ENCODE measurements around the gene RMI1.

RMI1 gene

DNA sequence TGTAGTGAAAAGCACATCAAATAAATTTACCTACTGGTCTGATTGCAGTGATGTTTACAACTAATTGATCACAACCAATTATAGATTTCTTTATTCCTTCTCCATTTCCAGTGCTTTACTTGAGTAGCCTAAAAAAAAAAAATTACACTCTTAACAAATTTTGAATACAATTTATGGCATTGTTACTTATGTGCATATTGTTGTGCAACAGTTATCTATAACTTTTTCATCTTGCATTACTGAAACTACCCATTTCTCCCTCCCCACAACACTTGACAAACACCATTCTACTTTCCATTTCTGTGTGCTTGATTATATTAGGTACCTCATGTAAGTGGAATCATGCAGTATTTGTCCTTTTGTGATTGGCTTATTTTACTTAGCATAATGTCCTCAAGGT, 12.3 kb downstream of the RMI1 start:
- H3K4me1 ChIP-seq (ENCODE audit: control insufficient read depth in 2 of 2, insufficient read depth in 1 of 2, low read depth in 1 of 2, low read length in 2 of 2), result no peaks in the 10 kb centered on the region
- H3K4ac ChIP-seq (ENCODE audit: low read length), result no peak overlapping the region
- no peaks in the 10 kb centered on the region for H3K27me3 ChIP-seq (ENCODE audit: control insufficient read depth in 3 of 3, insufficient read depth in 3 of 3, low read depth in 1 of 3, low read length in 3 of 3)
- no peak overlapping the region for H3K9ac ChIP-seq (ENCODE audit: low read depth, low read length, poor library complexity)
- no peak overlapping the region for H3K4me3 ChIP-seq (ENCODE audit: low read length in 2 of 2)
- no peak overlapping the region for H3K4me2 ChIP-seq (ENCODE audit: insufficient read depth, low read length, poor library complexity, severe bottlenecking)
- no peak overlapping the region for H4K91ac ChIP-seq (ENCODE audit: low read depth, low read length, poor library complexity)
- H2AFZ ChIP-seq (ENCODE audit: low read length), result no peak overlapping the region
- no peak overlapping the region for H3K27ac ChIP-seq (replicated peaks; ENCODE audit: low read length)
- DNase-seq (ENCODE audit: low spot score), result no peak
- no peak overlapping the region for H3K23ac ChIP-seq (ENCODE audit: low read depth, low read length, poor library complexity)
- H2BK12ac ChIP-seq (ENCODE audit: low read length), result no peak overlapping the region
- H3K18ac ChIP-seq (ENCODE audit: low read length), result no peak overlapping the region
- no peak overlapping the region for H3K14ac ChIP-seq (ENCODE audit: low read length)
- peaks cover 0 to 5% of the 10 kb centered on the region in 2 donors for H3K9me3 ChIP-seq (replicated peaks in 1 of 2; ENCODE audit: control insufficient read depth in 2 of 2, insufficient read depth in 1 of 2, low read depth in 1 of 2, low read length in 2 of 2)
- no peak overlapping the region for H4K8ac ChIP-seq (ENCODE audit: low read depth, low read length)
- H2BK15ac ChIP-seq (ENCODE audit: low read length), result no peak overlapping the region
- H2BK5ac ChIP-seq (ENCODE audit: low read length), result no peak overlapping the region
- no peak overlapping the region for H2AK5ac ChIP-seq (ENCODE audit: low read depth, low read length)
- no peak overlapping the region for H2BK120ac ChIP-seq (ENCODE audit: low read depth, low read length)
- peaks cover 10 to 97% of the 10 kb centered on the region in 2 donors for H3K36me3 ChIP-seq (replicated peaks in 1 of 2; ENCODE audit: control insufficient read depth in 2 of 2, insufficient read depth in 2 of 2, low read length in 2 of 2)
- peaks cover 2% of the 10 kb centered on the region for H3K79me1 ChIP-seq (ENCODE audit: low read depth, low read length)

DNA sequence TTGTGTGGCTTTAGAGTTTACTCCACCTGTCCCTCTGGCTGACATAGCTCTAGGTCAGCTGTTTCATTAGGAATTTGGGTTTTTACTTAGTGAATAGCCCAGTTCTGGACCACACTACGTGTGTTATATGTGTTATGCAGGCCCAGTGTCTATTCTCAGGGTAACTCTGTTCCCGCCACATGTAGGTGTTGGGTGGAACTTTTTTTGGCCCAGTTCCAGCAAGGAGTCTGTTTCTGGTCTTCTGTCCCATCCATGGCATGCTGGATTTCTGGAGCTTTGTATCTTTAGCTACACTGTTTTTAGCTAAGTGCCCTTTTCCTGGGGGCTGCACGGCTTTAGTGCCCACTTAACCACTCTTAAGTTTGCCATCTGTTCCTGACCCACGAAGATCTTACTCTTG, 15.5 kb downstream of the RMI1 start:
- Histone ChIP-seq H3K4me2 (ENCODE audit: insufficient read depth, low read length, poor library complexity, severe bottlenecking) (no peak overlapping the region), H3K23ac (ENCODE audit: low read depth, low read length, poor library complexity) (no peak overlapping the region), H3K36me3 (replicated peaks in 1 of 2; ENCODE audit: control insufficient read depth in 2 of 2, insufficient read depth in 2 of 2, low read length in 2 of 2) (peaks cover 2 to 87% of the 10 kb centered on the region in 2 donors), H3K9ac (ENCODE audit: low read depth, low read length, poor library complexity) (no peak overlapping the region), H3K27ac (replicated peaks; ENCODE audit: low read length) (no peak overlapping the region), H3K9me3 (replicated peaks in 1 of 2; ENCODE audit: control insufficient read depth in 2 of 2, insufficient read depth in 1 of 2, low read depth in 1 of 2, low read length in 2 of 2) (no peaks in the 10 kb centered on the region), H3K14ac (ENCODE audit: low read length) (no peak overlapping the region), H3K27me3 (ENCODE audit: control insufficient read depth in 3 of 3, insufficient read depth in 3 of 3, low read depth in 1 of 3, low read length in 3 of 3) (no peaks in the 10 kb centered on the region), H3K18ac (ENCODE audit: low read length) (no peak overlapping the region), H2BK120ac (ENCODE audit: low read depth, low read length) (no peak overlapping the region), H2BK5ac (ENCODE audit: low read length) (no peak overlapping the region), H2AFZ (ENCODE audit: low read length) (no peak overlapping the region), H3K79me1 (ENCODE audit: low read depth, low read length) (peaks cover 4% of the 10 kb centered on the region), H4K8ac (ENCODE audit: low read depth, low read length) (no peak overlapping the region), H3K4me1 (ENCODE audit: control insufficient read depth in 2 of 2, insufficient read depth in 1 of 2, low read depth in 1 of 2, low read length in 2 of 2) (no peaks in the 10 kb centered on the region), H2AK5ac (ENCODE audit: low read depth, low read length) (no peak overlapping the region), H2BK12ac (ENCODE audit: low read length) (no peak overlapping the region), H3K4me3 (ENCODE audit: low read length in 2 of 2) (no peak overlapping the region), H4K91ac (ENCODE audit: low read depth, low read length, poor library complexity) (no peak overlapping the region), H2BK15ac (ENCODE audit: low read length) (no peak overlapping the region), H3K4ac (ENCODE audit: low read length) (no peak overlapping the region)
- no peak for DNase-seq (ENCODE audit: low spot score)
- WGBS, 2 donors (ENCODE audit: extremely low coverage in 2 of 2, insufficient read length in 2 of 2, insufficient replicate concordance in 1 of 2), result no CpG with 5 or more reads among the region's 4 CpGs

DNA sequence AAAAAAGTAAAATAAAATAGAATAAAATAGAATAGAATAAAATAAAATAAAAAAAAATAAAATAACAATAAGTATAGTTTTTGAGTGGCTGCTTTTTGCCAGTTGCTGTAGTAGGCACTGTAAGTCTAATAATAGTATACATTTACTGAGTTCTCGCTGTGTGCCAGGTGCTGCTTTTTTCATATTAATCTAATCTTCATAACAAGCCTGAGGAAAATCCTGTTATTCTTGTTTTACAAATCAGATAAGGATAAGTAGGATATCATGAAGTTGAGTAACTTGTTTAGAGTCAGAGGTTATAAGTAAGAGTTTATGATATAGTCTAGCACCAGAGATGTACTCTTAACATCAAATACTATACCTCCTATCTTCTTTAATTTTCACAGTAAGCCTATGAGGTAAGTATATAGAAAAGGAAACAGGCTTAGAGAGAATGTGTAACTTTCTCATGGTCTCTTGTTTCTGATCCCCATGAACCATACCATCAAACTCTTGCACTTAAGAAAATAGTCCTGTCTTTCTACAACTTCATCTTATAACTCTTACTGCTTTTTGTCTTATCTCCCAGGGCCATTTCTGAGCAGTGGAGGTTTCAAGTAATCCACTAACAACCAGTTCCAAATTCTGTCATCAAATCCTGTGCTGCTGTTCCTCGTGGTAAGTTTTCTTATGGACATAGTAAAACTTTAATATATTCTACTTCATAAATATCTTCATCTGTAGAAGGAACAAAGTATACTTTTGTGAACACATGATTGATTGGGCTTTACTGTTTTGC, 18.7 kb downstream of the RMI1 start:
- Histone ChIP-seq H3K27me3 (ENCODE audit: control insufficient read depth in 3 of 3, insufficient read depth in 3 of 3, low read depth in 1 of 3, low read length in 3 of 3) (no peaks in the 10 kb centered on the region), H3K79me1 (ENCODE audit: low read depth, low read length) (peaks cover 4% of the 10 kb centered on the region), H3K23ac (ENCODE audit: low read depth, low read length, poor library complexity) (no peak overlapping the region), H3K18ac (ENCODE audit: low read length) (no peak overlapping the region), H2AFZ (ENCODE audit: low read length) (no peak overlapping the region), H2BK12ac (ENCODE audit: low read length) (no peak overlapping the region), H3K27ac (replicated peaks; ENCODE audit: low read length) (no peak overlapping the region), H3K4ac (ENCODE audit: low read length) (no peak overlapping the region), H2AK5ac (ENCODE audit: low read depth, low read length) (no peak overlapping the region), H4K91ac (ENCODE audit: low read depth, low read length, poor library complexity) (no peak overlapping the region), H3K4me1 (ENCODE audit: control insufficient read depth in 2 of 2, insufficient read depth in 1 of 2, low read depth in 1 of 2, low read length in 2 of 2) (no peaks in the 10 kb centered on the region), H3K4me2 (ENCODE audit: insufficient read depth, low read length, poor library complexity, severe bottlenecking) (no peak overlapping the region), H3K9me3 (replicated peaks in 1 of 2; ENCODE audit: control insufficient read depth in 2 of 2, insufficient read depth in 1 of 2, low read depth in 1 of 2, low read length in 2 of 2) (no peaks in the 10 kb centered on the region), H3K14ac (ENCODE audit: low read length) (no peak overlapping the region), H2BK15ac (ENCODE audit: low read length) (no peak overlapping the region), H3K4me3 (ENCODE audit: low read length in 2 of 2) (no peak overlapping the region), H3K36me3 (replicated peaks in 1 of 2; ENCODE audit: control insufficient read depth in 2 of 2, insufficient read depth in 2 of 2, low read length in 2 of 2) (peaks cover 8 to 87% of the 10 kb centered on the region in 2 donors), H2BK120ac (ENCODE audit: low read depth, low read length) (no peak overlapping the region), H2BK5ac (ENCODE audit: low read length) (no peak overlapping the region), H3K9ac (ENCODE audit: low read depth, low read length, poor library complexity) (no peak overlapping the region), H4K8ac (ENCODE audit: low read depth, low read length) (no peak overlapping the region)
- WGBS, 2 donors (ENCODE audit: extremely low coverage in 2 of 2, insufficient read length in 2 of 2, insufficient replicate concordance in 1 of 2), result no CpG with 5 or more reads among the region's 2 CpGs
- DNase-seq (ENCODE audit: low spot score), result no peak

DNA sequence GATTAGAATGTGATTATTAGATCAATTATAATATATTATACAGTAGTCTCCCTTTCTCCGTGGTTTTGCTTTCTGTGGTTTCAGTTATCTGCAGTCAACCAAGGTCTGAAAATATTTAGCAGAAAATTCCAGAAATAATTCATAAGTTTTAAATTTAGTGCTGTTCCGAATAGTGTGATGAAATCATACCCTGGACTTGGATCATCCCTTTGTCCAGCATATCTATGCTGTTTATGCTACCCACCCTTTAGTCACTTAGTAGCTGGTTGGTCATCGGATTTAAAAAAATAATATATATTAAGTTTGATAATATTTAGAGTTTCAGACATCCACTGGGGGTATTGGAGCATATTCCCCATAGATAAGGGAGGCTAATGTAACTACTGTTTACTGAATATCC, 19.6 kb downstream of the RMI1 start:
- H2BK12ac ChIP-seq (ENCODE audit: low read length), result no peak overlapping the region
- H3K4me2 ChIP-seq (ENCODE audit: insufficient read depth, low read length, poor library complexity, severe bottlenecking), result no peak overlapping the region
- no peak overlapping the region for H2BK120ac ChIP-seq (ENCODE audit: low read depth, low read length)
- no peak overlapping the region for H2AK5ac ChIP-seq (ENCODE audit: low read depth, low read length)
- H4K91ac ChIP-seq (ENCODE audit: low read depth, low read length, poor library complexity), result no peak overlapping the region
- H3K18ac ChIP-seq (ENCODE audit: low read length), result no peak overlapping the region
- H3K27ac ChIP-seq (replicated peaks; ENCODE audit: low read length), result no peak overlapping the region
- no peak overlapping the region for H2BK15ac ChIP-seq (ENCODE audit: low read length)
- no peak overlapping the region for H3K23ac ChIP-seq (ENCODE audit: low read depth, low read length, poor library complexity)
- H4K8ac ChIP-seq (ENCODE audit: low read depth, low read length), result no peak overlapping the region
- no peak for DNase-seq (ENCODE audit: low spot score)
- peaks cover 8 to 87% of the 10 kb centered on the region in 2 donors for H3K36me3 ChIP-seq (replicated peaks in 1 of 2; ENCODE audit: control insufficient read depth in 2 of 2, insufficient read depth in 2 of 2, low read length in 2 of 2)
- peaks cover 4% of the 10 kb centered on the region for H3K79me1 ChIP-seq (ENCODE audit: low read depth, low read length)
- no peak overlapping the region for H3K4ac ChIP-seq (ENCODE audit: low read length)
- H3K4me1 ChIP-seq (ENCODE audit: control insufficient read depth in 2 of 2, insufficient read depth in 1 of 2, low read depth in 1 of 2, low read length in 2 of 2), result no peaks in the 10 kb centered on the region
- no peak overlapping the region for H2BK5ac ChIP-seq (ENCODE audit: low read length)
- H3K4me3 ChIP-seq (ENCODE audit: low read length in 2 of 2), result no peak overlapping the region
- no CpG with 5 or more reads among the region's 3 CpGs for WGBS, 2 donors (ENCODE audit: extremely low coverage in 2 of 2, insufficient read length in 2 of 2, insufficient replicate concordance in 1 of 2)
- no peaks in the 10 kb centered on the region for H3K9me3 ChIP-seq (replicated peaks in 1 of 2; ENCODE audit: control insufficient read depth in 2 of 2, insufficient read depth in 1 of 2, low read depth in 1 of 2, low read length in 2 of 2)
- no peak overlapping the region for H2AFZ ChIP-seq (ENCODE audit: low read length)
- no peak overlapping the region for H3K9ac ChIP-seq (ENCODE audit: low read depth, low read length, poor library complexity)
- no peak overlapping the region for H3K14ac ChIP-seq (ENCODE audit: low read length)
- no peaks in the 10 kb centered on the region for H3K27me3 ChIP-seq (ENCODE audit: control insufficient read depth in 3 of 3, insufficient read depth in 3 of 3, low read depth in 1 of 3, low read length in 3 of 3)

Data from neuronal stem cell (in vitro differentiated cells).